ENCODE results near the gene TTLL5. TPM values are rescaled to one million over a fixed set of nuclear protein-coding genes. Genes with fewer than 3 reads are reported as not detected.

Gene TTLL5
- total RNA-seq, 1 donor from 2014 or later: 17.8 TPM

DNA sequence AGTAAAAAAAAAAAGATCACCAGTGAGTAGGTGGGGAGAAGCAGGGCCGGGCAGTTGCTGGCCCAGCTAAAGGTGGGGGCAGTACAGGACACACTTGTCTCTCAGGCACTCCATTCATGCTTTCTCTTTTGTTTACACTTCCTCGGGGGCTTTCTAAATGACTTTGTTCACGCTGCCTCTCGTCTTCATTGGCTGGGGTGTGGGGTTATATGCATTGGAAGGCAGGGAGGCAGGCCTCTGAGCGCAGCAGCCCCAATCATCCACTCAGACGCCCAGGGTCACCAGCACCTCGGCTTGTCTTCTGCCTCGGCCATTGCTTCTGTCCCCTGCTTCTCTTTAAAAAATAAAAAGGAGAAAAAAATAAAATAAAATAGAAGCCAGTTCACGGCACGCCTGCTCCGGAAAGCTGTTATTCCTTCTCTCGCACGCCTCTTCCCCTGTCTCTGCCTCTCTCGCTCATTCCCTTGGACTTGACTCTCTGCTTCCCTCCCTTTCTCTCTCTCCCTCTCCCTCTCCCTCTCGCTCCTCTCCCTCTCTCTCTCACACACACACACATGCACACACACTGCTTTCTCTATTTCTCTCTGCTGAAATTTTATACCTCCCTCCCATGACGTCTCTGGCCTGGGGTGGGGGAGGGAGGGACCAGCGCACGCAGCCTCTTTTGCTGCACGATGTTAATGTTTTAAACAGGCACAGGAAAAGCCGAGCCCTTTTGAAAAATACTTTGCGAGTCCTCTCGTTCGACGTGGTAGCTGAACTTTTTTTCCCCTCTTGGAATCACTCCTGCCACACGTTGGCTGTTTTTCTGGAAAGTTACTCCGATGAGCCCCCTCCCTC is 320.6 kb downstream of the TTLL5 start, which contains the start of gene TGFB3:
TGFB3 (minus strand) TSS at position 570 of the 840 bp plus-strand sequence. CDS start 1,102 bp downstream, outside the sequence.
- ATAC-seq: peak; percentile 83
- peak; percentile 84 for DNase-seq (ENCODE audit: missing footprints)
- intact Hi-C loops (cut with DNase I): loop anchor here (1.0 to 10.0 kb wide), 3 partner anchors 74 to 407 kb away; partner anchors contain the start of gene FLVCR2

DNA sequence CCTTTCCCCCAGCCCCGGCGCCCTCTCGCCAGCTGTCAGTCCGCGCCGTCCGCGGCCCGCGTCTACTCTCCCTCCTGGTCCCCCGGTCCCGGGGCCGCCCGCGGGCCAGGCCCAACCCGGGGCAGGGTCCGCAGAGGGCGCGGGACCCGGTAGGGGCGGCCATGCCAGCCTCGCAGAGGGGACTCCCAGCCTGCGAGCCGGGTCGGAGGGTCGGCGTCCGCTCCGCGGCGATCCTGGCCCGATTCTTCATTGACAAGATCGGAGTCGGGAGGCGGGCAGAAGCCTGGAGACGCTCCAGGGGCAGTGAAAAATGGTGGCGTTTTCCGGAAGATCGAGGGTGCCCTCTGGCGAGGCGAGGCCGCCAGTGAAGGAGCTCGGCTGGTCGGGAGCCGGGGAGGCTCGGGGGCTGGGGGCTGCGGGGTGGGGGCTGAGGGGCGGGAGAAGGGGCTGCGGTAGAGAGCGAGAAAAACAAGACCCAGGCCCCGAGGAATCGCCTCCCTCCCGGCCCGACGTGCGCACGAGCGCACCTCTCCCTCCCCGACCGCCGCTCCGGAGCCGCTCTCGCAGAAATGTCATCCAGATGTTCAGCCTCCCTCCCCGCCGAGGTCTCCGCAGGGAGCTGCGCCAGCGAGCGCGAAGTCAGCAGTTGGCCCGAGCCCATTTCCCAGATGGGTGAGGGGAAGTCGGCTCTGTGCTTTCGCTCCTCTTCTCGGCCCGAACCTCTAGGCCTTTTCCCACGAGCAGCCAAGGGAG is 321.4 kb downstream of the TTLL5 start:
- ATAC-seq (peak; percentile 69), DNase-seq (ENCODE audit: missing footprints) (peak; percentile 88)
- intact Hi-C loops (cut with DNase I): loop anchor here (1.0 to 10.0 kb wide), 3 partner anchors 75 to 408 kb away; partner anchors contain the start of gene FLVCR2

DNA sequence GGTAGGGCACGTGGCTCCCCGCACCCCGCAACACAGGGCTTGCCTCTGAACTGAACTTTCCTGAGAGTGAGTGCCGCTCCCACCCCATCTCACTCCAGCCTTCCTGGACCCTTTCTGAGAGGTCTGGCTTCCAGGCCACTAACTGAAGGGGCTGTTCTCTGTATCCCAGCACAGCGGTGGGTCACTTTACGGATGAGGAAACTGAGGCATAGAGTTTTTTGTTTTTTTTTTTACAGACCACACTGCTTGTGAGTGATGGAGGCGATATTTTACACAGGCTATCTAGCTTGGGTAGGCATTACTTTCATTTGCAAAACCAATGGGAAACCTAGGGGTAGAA is 321.9 kb downstream of the TTLL5 start:
- ATAC-seq: no peak
- intact Hi-C loops (cut with DNase I): loop anchor here (2.0 to 10.0 kb wide), 2 partner anchors 190 to 408 kb away; partner anchors contain the start of gene FLVCR2
- DNase-seq (ENCODE audit: missing footprints): no peak

DNA sequence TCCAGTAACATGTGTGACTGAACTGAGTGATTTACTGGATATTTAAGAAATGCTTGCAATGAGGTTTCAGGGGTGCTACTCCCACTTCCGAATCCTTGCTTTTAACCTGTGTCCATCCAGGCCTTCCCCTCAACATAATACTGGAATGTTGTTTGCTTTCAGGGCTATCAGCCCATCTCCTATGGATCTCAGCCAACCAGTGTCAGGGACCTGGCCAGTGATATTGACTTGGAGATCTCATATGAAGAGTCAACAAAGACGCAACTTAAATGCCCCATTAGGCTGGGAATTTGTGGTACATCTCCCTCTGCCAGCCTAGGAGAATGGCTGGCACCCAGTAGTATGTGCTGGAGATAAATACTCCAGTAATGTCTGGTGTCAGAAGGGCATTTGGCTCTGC is 323.6 kb downstream of the TTLL5 start:
- ATAC-seq (no peak), DNase-seq (ENCODE audit: missing footprints) (no peak)
- intact Hi-C loops (cut with DNase I): loop anchor here (1.0 to 10.0 kb wide), 2 partner anchors 273 to 410 kb away; partner anchors contain the start of gene FLVCR2

DNA sequence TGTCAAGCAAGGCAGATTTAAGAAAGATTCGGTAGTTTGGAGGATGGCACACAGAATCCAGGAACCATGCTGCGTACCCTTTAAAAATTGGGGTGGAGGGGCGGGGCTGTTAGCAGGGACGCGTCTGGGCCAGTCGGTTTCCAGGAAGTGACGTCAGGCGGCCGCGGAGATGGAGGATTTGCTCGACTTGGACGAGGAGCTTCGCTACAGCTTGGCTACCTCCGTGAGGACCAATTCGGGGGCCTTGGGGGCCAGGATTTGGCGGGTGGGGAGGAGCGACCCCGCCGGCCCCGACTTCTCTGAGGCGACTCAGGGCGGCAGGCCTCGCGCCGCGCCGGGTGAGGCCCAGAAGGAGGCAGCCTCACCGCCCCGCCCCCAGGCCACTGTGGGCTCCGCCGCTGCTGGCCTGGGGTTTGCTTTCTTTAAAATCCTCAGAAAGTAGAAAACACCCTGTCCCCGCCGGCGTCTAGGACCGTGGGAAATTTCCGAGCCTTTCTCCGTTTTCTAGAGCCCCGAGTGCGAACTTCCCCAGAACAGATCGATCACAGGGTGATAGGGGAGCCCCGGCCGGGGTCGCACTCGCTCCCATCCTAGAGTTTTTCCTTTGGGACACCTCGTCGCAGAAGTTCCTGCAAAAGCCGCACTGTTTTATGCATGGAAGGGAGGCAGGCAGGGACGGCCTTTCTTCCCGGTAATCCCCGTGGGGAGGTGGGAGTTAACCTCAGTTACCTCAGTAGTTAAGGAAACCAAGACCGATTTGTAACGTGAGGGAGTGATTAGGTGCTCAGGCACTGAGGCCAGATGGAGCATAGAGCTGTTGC is 324.8 kb downstream of the TTLL5 start, which contains the start of gene IFT43:
IFT43 (plus strand) TSS at position 146 of the 821 bp plus-strand sequence; CDS start at position 170, 24 bp downstream.
- intact Hi-C loops (cut with DNase I): loop anchor here (1.0 to 10.0 kb wide), 2 partner anchors 275 to 411 kb away; partner anchors contain the start of gene FLVCR2

DNA sequence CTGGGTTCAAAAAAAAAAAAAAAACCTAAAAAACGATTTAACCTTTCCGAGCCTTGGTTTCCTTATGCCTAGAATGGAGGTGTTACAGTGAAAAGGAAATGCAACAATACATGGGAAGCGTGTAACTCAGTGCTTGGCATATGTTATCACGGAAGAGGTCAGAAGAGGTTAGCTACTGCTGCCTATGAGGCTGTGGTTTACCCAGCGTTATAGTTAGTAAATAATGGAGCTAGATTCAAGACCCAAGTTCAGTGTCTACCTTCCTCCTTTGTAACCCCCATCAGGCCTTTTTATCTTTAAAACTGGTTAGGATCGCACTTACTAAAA is 325.4 kb downstream of the TTLL5 start:
- ATAC-seq (no peak), DNase-seq (ENCODE audit: missing footprints) (no peak)
- intact Hi-C loops (cut with DNase I): loop anchor here (10.0 kb wide), 1 partner anchor 412 kb away; the partner anchor contains the start of gene FLVCR2

More for the DNA sequence above, 324.8 kb downstream of the TTLL5 start, which contains the start of gene IFT43:
- DNase-seq (ENCODE audit: missing footprints) (peak; percentile 97), ATAC-seq (peak; percentile 50)

- intact Hi-C loops (cut with DNase I): loop anchor here (10.0 kb wide), 1 partner anchor 413 kb away; the partner anchor contains the start of gene FLVCR2
- no peak for ATAC-seq
Observed at GRCh38 chr14:75987201-75987970, 326.3 kb downstream of the TTLL5 start.

GRCh38 chr14:75989134-75989533 is 328.1 kb downstream of the TTLL5 start:
- ATAC-seq: peak; percentile 13
- no peak for DNase-seq (ENCODE audit: missing footprints)
- intact Hi-C loops (cut with DNase I): loop anchor here (10.0 kb wide), 1 partner anchor 414 kb away; the partner anchor contains the start of gene FLVCR2

More at GRCh38 chr14:75987201-75987970, 326.3 kb downstream of the TTLL5 start:
- DNase-seq (ENCODE audit: missing footprints): no peak

GRCh38 chr14:75990297-75990696 is 329.3 kb downstream of the TTLL5 start:
- DNase-seq (ENCODE audit: missing footprints) (no peak), ATAC-seq (no peak)
- intact Hi-C loops (cut with DNase I): loop anchor here (10.0 kb wide), 1 partner anchor 1385 kb away; the partner anchor contains the start of genes SAMD15 and TMED8

DNA sequence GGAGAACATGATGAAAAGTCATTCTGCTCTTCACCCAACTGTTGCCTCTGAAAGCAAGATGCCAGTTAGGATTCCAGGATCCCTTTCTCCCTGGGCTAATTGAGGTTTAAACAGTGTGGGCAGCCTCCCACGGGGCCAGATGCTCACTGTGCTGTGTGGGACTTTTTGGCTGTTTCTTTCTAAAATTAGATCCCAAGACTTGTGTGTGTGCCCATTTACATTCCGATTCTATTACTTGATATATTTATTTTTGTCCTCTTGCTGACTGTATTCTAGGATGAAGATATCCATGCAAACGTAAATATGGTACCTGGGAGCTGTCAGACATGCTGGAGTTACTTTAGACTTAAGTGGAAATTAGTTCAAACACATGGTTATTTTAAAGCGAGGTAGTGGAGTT is 330.7 kb downstream of the TTLL5 start:
- no peak for DNase-seq (ENCODE audit: missing footprints)
- ATAC-seq: no peak
- intact Hi-C loops (cut with DNase I): loop anchor here (10.0 kb wide), 1 partner anchor 1383 kb away; the partner anchor contains the start of genes SAMD15 and TMED8

DNA sequence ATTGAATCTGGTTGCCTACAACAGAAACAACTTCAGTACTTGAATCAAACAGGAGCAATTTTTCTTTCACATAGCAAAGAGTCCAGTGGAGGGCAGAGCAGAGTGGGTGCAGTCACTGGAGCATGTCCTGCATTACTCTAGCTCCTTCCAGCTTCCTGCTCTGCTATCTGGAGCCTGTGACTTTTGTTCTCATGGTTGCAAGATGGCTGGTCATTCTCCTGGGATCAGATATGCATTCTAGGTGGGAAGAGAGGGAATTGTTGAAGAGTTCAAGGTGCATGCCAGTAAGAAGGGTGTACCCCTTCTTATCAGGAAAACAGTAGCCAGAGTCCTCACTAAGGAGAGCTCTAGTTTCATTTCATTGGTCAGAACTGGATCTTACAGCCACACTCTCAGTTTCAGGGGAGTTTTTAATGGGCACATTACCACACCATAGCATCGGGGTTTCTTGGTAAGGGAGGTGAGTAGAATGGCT is 332.6 kb downstream of the TTLL5 start:
- intact Hi-C loops (cut with DNase I): loop anchor here (10.0 kb wide), 1 partner anchor 1381 kb away; the partner anchor contains the start of genes SAMD15 and TMED8
- no peak for ATAC-seq
- no peak for DNase-seq (ENCODE audit: missing footprints)

- intact Hi-C loops (cut with DNase I): loop anchor here (10.0 kb wide), 1 partner anchor 1379 kb away; the partner anchor contains the start of genes SAMD15 and TMED8
- DNase-seq (ENCODE audit: missing footprints): no peak
- peak; percentile 86 for ATAC-seq
Observed at GRCh38 chr14:75995372-75996041, 334.5 kb downstream of the TTLL5 start.

DNA sequence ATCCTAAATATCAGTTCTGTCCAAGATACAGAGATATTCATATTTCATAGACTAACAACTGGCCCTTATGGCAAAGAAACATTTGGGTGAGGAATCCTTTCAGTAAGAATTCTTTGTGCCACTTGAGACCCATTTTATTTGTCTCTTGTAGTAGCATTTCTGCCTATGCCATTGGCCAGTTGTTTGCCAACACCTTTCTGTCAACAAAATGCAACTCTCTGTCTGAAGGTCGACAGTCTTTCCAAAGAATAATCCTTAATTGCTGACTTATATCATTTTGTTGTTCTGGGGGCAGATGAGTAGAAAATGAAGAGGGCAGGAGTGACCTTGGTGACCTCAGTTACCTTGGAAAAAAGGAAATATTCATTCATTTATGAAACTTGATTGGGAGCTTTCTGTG is 335.4 kb downstream of the TTLL5 start:
- intact Hi-C loops (cut with DNase I): loop anchor here (10.0 kb wide), 1 partner anchor 1378 kb away; the partner anchor contains the start of genes SAMD15 and TMED8
- no peak for ATAC-seq
- DNase-seq (ENCODE audit: missing footprints): no peak

DNA sequence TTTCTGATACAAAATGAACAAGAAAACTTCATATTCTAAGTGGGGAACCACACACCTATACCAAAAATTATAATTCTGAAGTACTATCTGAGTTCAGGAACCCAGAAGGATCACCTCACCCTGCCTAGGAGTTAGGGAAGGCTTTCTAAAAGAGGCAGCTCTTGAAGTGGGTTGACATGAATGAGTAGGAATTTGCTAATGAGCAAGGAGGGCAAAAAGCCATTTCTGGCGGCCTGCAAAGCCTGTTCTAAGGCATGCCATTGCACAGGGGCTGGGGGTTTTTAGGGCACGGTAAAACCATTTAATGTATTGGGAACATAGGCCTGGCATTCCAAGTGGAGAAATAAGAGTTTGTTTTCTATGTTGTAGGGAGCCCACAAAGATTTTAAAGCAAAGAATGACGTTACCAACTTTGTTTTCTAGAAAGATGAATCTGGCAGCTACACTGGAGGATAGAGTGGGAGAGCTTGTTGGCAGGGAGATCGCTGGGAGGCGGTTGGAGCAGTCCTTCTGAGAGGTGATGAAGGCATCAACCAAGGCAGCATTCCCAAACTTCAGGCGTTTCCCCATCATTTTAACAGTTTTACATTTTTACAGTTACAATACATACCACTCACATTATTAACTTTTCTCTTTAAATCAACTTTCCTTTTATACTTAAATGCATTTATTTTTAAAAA is 338.6 kb downstream of the TTLL5 start:
- intact Hi-C loops (cut with DNase I): loop anchor here (10.0 kb wide), 1 partner anchor 1375 kb away; the partner anchor contains the start of genes SAMD15 and TMED8

DNA sequence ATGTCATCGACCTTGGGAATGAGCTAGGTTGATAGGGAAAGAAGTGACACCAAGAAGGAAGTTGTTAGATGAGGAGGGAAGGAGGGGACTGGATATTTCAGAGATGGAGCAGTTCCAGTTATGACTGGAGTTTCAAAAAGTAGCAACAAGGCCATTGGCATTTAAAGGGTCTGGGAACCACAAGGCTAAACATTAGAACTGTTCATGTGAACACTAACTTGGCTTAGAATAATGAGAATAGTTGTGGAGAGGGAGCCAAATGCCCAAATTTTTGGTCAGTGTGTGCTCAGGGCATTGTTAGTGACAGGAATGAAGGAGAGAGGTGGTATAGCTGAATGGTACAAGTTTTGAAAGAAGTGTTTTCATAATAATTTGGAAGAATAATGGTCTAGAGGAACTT is 341.3 kb downstream of the TTLL5 start:
- no peak for DNase-seq (ENCODE audit: missing footprints)
- no peak for ATAC-seq
- intact Hi-C loops (cut with DNase I): no loop called here

More for the DNA sequence above, 338.6 kb downstream of the TTLL5 start:
- ATAC-seq (no peak), DNase-seq (ENCODE audit: missing footprints) (no peak)
